GM18909 (cell line): Measurements from ENCODE around the gene CCNT1.
"Not testable (repeated sequence)": the region's sequence is repeated elsewhere in the genome, so short reads cannot be mapped to it uniquely, and the experiment has no call there.

Source experiments
- ATAC-seq: cut with Tn5 transposase; IDR thresholded peaks from one replicate; pipeline ENCODE4 v1.9.1; 2021; ENCODE audit warnings: mild to moderate bottlenecking; ENCODE audit not compliant: unreplicated experiment, poor library complexity

CCNT1 gene

DNA sequence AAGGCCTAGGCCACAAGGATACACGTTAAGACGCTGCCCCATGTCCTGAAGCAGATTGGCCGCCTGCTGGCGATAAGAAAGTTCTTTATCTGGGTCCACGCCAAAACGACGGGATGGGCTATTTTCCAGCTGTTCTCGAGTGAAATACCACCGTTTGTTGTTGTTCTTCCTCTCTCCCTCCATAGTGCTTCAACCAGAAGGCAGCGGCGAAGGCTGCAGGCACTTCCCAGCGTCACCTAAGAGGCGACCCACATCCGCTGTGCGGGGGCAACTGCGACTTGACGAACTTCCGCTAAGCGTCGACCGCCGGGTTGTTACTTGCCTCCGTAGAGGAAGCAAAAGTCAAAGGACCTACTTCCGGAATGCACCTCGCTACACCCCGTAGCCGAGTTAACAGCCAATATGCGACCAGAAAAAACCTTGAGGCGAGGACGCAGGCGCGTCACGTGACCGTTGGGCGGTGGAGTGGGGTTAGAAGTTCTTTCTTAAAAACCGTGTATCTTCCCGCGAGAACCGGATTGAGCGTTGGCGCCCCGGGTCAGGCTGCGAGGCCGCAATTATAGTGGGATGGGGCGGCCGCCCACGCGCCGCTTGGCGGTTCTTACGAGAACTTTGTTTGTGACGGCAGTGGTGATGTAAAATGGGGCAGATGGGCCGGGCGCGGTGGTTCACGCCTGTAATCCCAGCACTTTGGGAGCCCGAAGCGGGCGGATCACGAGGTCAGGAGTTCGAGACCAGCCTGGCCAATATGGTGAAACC lies at the start of gene CCNT1:
TSS of gene CCNT1 (minus strand) at position 215 of the 759 bp plus-strand sequence. CDS start at position 183, 32 bp downstream.
- peak; percentile 97 for ATAC-seq

DNA sequence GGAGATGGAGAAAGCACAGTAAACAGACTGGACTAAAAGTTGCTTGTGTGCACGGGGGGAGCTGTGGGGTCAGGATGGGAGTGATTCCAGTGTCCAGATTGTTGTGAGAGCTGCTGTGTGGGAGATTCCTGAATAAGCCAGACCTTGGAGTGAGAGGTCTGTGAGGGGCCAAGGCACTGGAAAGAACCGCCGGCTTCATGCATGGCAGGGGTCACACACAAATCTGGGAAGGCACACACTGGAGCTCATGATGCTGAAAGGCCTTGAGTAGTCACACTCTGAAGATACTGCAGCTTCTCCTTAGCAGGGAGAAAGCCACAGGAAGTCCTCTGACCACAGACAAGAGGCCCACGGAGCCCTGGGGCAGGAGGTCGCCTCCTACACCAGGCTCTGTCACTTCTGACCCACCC lies 49.3 kb upstream of the CCNT1 start:
- ATAC-seq, result no peak

DNA sequence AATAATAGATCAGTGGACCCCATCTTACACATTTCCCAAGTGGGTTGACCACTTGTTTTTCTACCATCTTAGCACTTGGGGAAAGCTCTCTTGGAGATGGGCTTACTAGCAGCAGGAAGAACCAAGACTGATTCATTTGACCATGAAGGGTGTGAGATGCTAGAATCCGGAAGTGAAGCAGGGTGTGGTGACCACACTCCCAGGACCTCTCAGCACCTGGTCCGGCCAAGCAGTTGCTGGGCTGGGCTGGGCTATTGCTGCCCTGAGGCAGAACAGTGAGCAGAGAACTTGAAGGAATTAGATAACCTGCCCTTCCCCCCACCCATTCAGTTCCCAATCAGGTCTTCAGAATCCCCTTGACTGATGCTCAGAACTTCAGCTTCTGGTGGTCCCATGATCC lies 48.0 kb upstream of the CCNT1 start:
- no peak for ATAC-seq

DNA sequence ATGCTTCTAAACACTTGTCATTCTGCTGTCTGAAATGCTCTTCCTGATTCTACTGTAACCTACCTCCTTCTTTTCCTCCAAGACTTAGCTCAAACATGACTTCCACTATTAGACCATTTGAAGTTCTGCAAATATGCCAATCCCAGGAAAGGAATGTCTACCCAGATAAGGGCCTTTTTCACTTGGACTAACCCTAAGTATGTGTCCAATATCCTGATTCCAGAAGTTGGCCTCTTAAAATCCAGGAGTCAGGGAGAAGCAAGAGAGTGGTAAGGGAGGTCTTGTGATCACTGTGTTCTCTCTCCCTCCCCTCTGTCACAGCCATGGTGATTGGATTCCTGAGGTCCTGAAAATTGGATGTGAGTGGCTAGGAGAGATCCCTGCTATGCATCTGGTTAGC lies 42.2 kb upstream of the CCNT1 start:
- ATAC-seq, result no peak

DNA sequence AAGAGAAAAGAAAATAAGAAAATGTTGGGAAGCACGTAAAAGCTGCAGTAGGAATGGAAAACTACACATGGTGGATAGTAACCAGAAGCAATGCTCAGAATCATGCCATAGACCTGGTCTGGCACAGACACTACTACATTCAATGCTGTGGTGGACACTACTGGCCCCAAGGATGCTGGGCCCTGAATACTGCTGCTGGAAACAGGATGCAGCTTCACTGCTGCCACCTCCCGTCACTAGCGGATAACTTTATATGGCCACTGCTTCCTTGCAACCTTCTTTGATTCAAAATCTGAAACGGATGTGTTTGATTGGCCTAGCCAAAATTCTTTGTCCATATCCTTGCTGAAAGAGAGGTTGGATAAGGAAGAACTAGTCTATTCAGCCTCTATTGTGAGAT lies 41.7 kb upstream of the CCNT1 start:
- ATAC-seq, result no peak

DNA sequence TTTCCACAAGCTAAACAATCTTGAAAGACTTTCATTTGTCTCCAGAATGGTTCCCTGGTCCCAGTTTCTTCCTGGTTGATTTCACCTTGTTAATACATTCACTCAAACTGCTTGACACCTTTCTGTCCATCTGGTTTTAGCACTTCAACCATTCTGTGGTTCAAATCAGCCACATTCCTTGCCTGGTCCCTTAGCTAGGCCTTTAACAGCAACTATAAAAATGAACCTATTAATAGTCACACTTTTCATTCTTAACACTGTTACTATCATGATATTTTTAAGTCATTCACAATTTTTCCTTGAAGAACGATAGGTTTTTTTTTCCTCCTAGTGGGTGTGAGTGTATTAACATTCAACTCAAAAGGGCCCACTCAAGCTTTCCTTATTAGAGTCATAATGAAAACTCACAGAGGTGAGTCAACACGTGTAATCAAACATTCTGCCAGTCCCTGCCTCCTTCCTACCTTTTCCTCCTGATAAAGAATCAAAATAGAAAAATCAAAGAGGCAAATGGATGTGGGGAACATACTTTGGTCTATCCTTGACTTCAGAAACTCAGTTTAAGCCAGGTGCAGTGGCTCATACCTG lies 34.4 kb upstream of the CCNT1 start:
- ATAC-seq, result no peak

DNA sequence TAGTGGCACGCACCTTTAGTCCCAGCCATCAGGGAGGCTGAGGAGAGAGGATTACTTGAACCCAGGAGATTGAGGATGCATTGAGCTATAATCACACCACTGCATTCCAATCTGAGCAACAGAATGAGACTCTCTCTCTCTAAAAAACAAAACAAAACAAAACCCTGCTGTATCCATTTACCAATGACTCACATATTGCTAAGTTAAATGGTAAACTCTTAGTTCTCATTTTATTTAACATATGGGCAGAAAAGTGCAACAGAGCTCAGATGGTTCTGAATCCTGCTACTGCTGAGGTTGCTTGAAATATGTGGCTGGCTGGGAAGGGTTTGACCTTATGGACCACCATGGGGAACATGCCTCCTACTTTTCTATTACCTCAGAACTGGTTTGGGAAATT lies 33.7 kb upstream of the CCNT1 start:
- ATAC-seq, result no peak

DNA sequence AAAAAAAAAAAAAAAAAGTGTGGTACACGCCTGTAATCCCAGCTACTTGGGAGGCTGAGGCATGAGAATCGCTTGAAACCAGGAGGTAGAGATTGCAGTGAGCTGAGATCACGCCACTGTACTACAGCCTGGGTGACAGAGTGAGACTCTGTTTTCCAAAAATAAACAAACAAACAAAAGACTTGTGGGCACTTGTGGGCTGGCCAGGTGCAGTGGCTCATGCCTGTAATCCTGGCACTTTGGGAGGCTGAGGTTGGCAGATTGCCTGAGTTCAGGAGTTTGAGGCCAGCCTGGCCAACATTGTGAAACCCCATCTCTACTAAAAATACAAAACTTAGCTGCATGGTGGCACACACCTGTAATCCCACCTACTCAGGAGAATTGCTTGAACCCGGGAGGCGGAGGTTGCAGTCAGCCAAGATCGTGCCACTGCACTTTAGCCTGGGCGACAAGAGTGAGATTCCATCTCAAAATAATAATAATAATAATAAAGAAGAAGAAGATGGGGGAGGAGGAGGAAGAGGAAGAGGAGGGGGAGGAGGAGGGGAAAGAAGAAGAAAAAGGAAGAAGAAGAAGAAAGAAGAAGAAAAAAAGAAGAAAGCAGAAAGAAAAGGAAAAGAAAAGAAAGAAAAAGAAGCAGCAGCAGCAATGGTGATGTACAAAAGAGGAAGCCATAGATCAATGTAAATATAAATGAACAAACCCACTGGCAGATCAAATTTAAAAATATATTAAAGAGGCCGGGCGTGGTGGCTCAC lies 27.9 kb upstream of the CCNT1 start:
- ATAC-seq, result no peak

DNA sequence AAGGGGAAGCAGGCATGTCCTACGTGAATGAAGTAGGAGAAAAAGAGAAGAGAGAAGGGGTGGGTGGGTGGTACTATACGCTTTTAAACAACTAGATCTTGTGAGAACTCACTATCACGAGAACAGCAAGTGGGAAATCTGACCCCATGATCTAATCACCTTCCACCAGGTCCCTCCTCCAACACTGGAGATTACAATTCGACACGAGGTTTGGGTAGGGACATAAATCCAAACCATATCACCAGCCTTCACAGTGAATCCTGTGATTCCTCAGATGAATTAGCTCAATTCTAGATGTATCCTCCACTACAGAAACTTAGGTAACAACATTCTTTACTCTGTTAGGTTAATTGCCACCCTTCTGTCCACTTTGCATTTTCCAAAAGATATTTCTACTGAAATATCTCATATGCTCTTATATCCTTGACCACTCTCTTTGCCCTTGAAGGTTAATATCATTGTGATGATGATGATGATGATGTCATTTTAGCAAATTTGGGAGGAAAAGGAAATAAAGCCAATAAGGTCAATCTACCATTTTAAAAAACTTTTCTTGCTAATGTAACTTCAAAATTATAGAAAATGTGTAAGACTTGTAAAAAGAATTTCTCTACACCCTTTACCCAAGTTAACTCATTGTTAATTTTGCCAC lies 23.2 kb upstream of the CCNT1 start:
- no peak for ATAC-seq

DNA sequence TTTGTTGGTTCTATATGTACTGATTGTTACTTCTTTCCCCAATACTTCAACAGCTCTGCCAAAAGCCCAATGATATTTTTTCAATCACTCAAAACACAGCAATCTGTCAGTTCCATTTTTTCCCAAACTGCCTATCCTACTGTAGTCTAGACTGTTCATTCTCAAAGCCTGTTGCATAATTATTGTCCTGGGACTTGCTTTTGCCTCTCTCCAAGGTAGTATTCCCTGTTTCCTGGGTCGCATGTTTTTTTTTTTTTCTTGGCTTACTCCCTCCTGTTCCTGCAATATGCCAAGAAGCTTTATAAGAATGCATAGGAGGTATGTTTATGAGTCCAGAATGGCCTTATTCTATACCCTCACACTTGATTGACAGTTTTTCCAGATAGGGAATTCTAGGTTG lies 19.9 kb upstream of the CCNT1 start:
- no peak for ATAC-seq

DNA sequence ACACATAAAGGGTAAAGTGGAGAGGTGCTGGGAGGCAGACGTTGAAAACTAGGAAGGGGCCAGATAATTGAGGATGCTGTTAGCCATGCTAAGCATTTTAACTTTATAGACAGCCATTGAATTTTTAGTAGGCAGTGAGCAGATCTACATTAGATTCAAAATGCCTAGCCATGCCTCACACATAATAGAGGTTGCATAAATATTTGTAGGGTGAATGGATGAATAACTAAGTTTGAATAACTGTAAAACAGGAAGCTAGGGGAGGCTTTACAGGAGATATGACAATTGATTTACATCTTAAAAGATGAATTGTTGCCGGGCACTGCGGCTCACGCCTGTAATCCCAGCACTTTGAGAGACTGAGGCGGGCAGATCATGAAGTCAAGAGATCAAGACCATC lies 12.3 kb upstream of the CCNT1 start:
- ATAC-seq, result no peak

DNA sequence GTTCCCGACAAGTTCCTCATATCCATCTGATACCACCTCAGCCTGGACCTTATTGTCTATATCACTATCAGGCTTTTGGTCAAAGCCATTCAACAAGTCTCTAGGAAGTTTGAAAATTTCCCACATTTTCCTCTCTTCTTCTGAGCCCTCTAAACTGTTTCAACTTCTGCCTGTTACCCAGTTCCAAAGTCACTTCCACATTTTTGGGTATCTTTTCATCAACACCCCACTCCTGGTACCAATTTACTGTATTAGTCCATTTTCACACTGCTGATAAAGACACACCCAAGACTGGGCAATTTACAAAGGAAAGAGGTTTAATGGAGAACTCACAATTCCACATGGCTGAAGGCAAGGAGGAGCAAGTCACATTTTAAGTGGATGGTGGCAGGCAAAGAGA lies 4.2 kb upstream of the CCNT1 start:
- not testable (repeated sequence) for ATAC-seq

DNA sequence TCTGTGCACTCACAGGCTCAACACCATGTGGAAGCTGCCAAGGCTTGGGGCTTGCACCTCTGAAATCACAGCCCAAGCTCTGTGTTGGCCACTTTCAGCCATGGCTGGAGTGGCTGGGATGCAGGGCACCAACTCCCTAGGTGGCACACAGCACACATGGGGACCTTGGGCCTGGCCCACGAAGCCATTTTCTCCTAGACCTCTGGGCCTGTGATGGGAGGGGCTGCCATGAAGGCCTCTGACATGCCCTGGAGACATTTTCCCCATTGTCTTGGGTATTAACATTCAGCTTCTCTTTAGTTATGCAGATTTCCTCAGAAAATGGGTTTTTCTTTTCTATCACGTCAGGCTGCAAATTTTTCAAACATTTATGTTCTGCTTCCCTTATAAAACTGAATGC lies 3.7 kb upstream of the CCNT1 start:
- ATAC-seq, result not testable (repeated sequence)

DNA sequence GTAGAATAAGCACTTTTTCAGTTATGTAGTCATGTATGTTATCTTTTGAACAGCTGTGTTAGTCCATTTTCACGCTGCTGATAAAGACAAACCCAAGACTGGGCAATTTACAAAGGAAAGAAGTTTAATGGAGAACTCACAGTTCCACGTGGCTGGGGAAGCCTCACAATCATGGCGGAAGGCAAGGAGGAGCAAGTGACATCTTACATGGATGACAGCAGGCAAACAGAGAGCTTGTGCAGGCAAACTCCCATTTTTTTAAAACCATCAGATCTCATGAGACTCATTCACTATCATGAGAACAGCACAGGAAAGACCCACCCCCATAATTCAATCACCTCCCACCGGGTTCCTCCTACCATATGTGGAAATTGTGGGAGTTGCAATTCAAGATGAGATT lies 2.5 kb upstream of the CCNT1 start:
- ATAC-seq, result not testable (repeated sequence)

DNA sequence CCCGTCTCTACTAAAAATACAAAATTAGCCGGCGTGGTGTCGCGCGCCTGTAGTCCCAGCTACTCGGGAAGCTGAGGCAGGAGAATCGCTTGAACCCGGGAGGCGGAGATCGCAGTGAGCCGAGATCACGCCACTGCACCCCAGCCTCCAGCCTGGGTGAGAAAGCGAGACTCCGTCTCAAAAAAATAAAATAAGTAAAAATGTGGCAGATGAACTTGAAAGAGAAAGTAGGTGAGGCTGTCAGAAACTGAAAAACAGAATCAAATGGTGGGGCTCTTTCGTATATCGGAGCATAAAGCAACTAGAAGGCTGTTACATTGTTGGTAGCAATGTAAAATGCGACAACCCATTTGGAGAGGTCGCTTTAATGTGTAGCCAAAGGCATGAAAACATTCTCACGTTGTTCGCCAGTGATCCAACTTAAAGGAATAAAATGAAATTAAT lies 767 bp upstream of the CCNT1 start:
- no peak for ATAC-seq

DNA sequence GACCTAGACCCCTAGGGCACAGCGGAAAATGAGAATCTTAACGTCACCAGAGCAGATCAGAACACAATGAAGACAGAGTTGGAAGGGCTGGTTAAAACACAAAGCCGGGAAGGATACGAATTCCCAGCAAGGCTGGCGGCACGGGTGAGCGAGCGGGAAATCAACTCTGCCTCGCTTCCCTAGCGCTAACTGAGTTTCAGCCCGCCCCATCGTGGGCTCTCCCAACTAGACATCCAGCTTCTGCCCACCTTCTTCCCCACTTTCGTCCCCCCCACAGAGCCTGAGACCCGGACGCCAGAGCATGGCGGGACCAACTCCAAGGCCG lies 377 bp downstream of the CCNT1 start:
- ATAC-seq, result no peak

DNA sequence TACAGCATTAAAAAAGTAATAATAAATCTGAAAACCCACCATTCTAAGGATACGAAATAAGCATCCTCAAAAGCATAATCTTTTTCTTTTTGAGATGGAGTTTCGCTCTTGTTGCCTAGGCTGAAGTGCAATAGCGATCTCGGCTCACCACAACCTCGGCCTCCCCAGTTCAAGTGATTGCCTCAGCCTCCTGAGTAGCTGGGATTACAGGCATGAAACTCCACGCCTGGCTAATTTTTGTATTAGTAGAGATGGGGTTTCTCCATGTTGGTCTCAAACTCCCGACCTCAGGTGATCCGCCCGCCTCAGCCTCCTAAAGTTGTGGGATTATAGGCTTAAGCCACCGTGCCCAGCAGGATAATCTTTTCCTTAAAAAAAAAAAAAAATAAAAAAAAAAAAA lies 4.3 kb downstream of the CCNT1 start:
- no peak for ATAC-seq

DNA sequence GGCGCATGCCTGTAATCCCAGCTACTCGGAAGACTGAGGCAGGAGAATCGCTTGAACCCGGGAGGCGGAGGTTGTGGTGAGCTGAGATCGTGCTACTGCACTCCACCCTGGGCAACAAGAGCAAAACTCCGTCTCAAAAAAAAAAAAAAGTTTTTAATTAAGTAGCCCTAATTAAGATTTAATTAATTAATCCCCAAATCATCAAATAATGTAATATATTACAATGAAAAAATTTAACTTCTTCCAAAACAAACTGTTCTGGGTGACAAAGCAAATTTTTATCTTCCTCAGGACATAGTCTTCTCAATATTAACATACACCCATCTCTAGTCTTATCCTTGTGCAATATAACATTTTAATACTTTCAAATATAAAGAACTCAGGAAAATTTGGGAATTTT lies 17.7 kb downstream of the CCNT1 start:
- not testable (repeated sequence) for ATAC-seq

DNA sequence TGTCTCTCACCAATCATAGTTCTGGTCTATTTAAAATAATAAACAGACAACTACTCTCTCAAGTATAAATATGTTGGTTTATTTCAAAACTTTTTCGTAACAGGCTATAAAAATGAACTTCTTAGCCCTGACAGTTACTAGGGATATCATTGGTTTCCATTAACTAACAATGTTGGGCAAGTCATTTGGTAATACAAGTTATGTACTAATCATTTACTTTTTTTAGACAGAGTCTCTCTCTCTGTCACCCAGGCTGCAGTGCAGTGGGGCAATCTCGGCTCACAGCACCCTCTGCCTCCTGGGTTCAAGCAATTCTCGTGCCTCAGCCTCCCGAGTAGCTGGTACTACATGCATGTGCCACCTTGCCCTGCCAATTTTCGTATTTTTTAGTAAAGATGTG lies 19.9 kb downstream of the CCNT1 start:
- no peak for ATAC-seq

DNA sequence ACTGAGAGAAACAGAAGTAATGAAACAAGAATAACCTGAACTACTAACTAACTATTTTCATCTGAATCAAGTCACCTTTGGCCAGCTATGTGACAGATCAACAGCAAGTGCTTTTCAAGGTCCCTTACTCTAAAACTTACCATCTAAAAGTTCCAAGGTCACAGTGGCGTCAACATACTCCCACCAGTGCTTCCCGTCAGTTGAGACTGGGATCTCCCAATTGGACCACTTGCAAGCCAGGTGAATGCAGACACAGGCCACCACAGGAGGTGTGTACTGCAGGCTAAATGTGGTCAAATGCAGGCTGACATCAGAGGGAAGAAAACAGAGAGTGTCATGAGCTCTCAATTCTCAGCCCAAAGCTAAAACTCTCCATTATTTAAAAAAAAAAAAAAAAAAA lies 20.6 kb downstream of the CCNT1 start:
- ATAC-seq, result no peak

DNA sequence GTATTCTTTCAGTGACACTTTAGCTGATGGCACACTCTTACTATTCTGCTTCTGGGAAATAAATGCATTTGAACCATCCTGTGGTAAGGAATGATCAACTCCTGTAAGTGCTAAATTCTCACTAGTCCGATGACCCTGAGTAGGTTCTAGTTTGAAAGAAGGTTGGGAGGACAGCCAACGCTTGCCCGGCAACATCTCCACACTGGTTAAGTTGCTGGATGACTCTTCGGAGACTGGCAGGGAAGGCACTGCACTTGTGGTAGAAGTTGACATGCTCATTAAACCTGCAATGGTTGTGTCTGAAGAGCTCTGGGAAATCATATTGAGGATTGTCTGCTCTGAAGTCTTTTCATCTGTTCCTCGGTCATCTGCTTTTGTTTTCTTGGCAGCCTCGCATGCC lies 22.5 kb downstream of the CCNT1 start:
- no peak for ATAC-seq
